ENCODE data around the gene TMEM150A. TPM values are rescaled to one million over a fixed set of nuclear protein-coding genes. Genes with fewer than 3 reads are reported as not detected.

TMEM150A gene
- total and polyA plus RNA-seq, 2 of the 13 experiments (the other 11 are each of a cell fraction or from before 2014, with no cell fraction given), result 30.1 to 70.4 TPM

- TF ChIP-seq ZNF672 (CRISPR knock-in tag; IDR thresholded peaks at IDR 0.05) (no peak), NR0B2 (CRISPR knock-in tag; IDR thresholded peaks at IDR 0.05) (no peak), SAP130 (CRISPR knock-in tag; IDR thresholded peaks at IDR 0.05; ENCODE audit: low read depth) (peak; percentile 94), ELF1 (CRISPR knock-in tag; IDR thresholded peaks at IDR 0.05) (0 out of 2 replicates have a peak, but pooled peaks have one; percentile 51), MAZ (IDR thresholded peaks at IDR 0.05; ENCODE audit: borderline replicate concordance, low read depth, low read length) (no peak), MAZ (CRISPR knock-in tag; IDR thresholded peaks at IDR 0.05; ENCODE audit: low read depth) (0 out of 2 replicates have a peak, but pooled peaks have one; percentile 15), FOSL2 (CRISPR knock-in tag; IDR thresholded peaks at IDR 0.05) (peak; percentile 53), ZNF598 (CRISPR knock-in tag; IDR thresholded peaks at IDR 0.05; ENCODE audit: borderline replicate concordance) (0 out of 2 replicates have a peak, but pooled peaks have one; percentile 67), ZNF296 (CRISPR knock-in tag; conservative IDR thresholded peaks at IDR 0.05) (no peak), EEA1 (CRISPR knock-in tag; IDR thresholded peaks at IDR 0.05; ENCODE audit: borderline replicate concordance) (no peak), CCAR2 (optimal IDR thresholded peaks at IDR 0.05; ENCODE audit: low read depth, low read length) (no peak), NKX3-1 (CRISPR knock-in tag; IDR thresholded peaks at IDR 0.05) (no peak), ZNF20 (CRISPR knock-in tag; IDR thresholded peaks at IDR 0.05) (no peak), HNF4G (IDR thresholded peaks at IDR 0.05; ENCODE audit: borderline replicate concordance, low read depth, low read length) (no peak), HNF4G (CRISPR knock-in tag; IDR thresholded peaks at IDR 0.05; ENCODE audit: borderline replicate concordance, low read depth) (peak; percentile 49; the same call in 1 of the 2 replicates), RXRB (CRISPR knock-in tag; IDR thresholded peaks at IDR 0.05; ENCODE audit: borderline replicate concordance) (peak; percentile 89), FOXP1 (IDR thresholded peaks at IDR 0.05) (no peak), FOXP1 (CRISPR knock-in tag; IDR thresholded peaks at IDR 0.05) (peak; percentile 75), PHF8 (CRISPR knock-in tag; IDR thresholded peaks at IDR 0.05) (no peak), RFX5 (IDR thresholded peaks at IDR 0.05; ENCODE audit: low read depth, low read length) (no peak), ETV6 (CRISPR knock-in tag; conservative IDR thresholded peaks at IDR 0.05) (no peak), RARA (CRISPR knock-in tag; IDR thresholded peaks at IDR 0.05) (peak; percentile 84), BCL6 (CRISPR knock-in tag; IDR thresholded peaks at IDR 0.05) (peak; percentile 71), FOXM1 (CRISPR knock-in tag; IDR thresholded peaks at IDR 0.05) (no peak), ZNF264 (CRISPR knock-in tag; IDR thresholded peaks at IDR 0.05) (no peak)
- TF ChIP-seq, protein P1, sequence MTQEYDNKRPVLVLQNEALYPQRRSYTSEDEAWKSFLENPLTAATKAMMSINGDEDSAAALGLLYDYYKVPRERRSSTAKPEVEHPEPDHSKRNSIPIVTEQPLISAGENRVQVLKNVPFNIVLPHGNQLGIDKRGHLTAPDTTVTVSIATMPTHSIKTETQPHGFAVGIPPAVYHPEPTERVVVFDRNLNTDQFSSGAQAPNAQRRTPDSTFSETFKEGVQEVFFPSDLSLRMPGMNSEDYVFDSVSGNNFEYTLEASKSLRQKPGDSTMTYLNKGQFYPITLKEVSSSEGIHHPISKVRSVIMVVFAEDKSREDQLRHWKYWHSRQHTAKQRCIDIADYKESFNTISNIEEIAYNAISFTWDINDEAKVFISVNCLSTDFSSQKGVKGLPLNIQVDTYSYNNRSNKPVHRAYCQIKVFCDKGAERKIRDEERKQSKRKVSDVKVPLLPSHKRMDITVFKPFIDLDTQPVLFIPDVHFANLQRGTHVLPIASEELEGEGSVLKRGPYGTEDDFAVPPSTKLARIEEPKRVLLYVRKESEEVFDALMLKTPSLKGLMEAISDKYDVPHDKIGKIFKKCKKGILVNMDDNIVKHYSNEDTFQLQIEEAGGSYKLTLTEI (CRISPR knock-in tag; conservative IDR thresholded peaks at IDR 0.05), result no peak
- TF ChIP-seq, protein P2, sequence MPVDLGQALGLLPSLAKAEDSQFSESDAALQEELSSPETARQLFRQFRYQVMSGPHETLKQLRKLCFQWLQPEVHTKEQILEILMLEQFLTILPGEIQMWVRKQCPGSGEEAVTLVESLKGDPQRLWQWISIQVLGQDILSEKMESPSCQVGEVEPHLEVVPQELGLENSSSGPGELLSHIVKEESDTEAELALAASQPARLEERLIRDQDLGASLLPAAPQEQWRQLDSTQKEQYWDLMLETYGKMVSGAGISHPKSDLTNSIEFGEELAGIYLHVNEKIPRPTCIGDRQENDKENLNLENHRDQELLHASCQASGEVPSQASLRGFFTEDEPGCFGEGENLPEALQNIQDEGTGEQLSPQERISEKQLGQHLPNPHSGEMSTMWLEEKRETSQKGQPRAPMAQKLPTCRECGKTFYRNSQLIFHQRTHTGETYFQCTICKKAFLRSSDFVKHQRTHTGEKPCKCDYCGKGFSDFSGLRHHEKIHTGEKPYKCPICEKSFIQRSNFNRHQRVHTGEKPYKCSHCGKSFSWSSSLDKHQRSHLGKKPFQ (CRISPR knock-in tag; IDR thresholded peaks at IDR 0.05; ENCODE audit: insufficient replicate concordance), result no peak
- TF ChIP-seq, protein P3, sequence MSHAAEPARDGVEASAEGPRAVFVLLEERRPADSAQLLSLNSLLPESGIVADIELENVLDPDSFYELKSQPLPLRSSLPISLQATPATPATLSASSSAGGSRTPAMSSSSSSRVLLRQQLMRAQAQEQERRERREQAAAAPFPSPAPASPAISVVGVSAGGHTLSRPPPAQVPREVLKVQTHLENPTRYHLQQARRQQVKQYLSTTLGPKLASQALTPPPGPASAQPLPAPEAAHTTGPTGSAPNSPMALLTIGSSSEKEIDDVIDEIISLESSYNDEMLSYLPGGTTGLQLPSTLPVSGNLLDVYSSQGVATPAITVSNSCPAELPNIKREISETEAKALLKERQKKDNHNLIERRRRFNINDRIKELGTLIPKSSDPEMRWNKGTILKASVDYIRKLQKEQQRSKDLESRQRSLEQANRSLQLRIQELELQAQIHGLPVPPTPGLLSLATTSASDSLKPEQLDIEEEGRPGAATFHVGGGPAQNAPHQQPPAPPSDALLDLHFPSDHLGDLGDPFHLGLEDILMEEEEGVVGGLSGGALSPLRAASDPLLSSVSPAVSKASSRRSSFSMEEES (CRISPR knock-in tag; IDR thresholded peaks at IDR 0.05), result no peak
Measured at GRCh38 chr2:85589982-85590791, 12.3 kb downstream of the TMEM150A start (continued).
